ENCODE measurements around the gene PLCXD3.

PLCXD3 gene

DNA sequence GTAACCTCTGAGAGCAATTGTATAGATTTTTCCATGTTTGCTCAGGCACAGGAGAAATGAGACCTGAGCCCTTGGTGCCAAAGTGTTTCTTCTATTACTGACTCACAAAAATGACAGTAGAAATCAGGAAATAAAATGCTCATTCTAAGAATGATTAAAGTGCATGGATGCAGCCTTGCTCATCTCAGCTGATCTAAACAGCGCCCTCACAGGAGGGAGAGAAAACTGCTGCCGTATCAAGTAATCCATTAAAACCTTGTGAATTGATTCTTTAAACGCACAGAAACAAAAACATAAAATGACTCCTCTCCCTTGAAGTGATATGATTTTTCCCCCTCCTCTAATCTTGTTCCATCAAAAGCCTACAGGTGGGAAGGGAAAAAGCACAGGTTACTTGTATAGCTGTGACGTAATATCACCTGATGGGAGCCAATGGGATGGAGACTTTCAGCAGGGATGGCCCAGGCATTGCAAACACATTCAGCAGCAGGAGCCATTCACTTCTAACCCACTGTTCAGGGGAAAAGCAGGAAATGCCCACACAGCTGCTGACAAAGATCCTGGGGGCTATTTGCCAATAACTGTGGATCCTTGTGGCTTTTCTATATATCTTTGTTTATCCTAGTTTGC, 76.7 kb downstream of the PLCXD3 start:
- TF ChIP-seq EP300 (IDR thresholded peaks at IDR 0.05; ENCODE audit: borderline replicate concordance) (no peak), CREB1 (IDR thresholded peaks at IDR 0.05; ENCODE audit: low read depth) (no peak), TCF12 (IDR thresholded peaks at IDR 0.05; ENCODE audit: low read depth) (no peak), NFIC (IDR thresholded peaks at IDR 0.05) (no peak), ZBTB7A (IDR thresholded peaks at IDR 0.05; ENCODE audit: low read depth) (no peak), RAD21 (IDR thresholded peaks at IDR 0.05; ENCODE audit: low read depth) (0 out of 2 replicates have a peak, but pooled peaks have one; percentile 6)
- TF ChIP-seq, protein P1, sequence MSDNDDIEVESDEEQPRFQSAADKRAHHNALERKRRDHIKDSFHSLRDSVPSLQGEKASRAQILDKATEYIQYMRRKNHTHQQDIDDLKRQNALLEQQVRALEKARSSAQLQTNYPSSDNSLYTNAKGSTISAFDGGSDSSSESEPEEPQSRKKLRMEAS (IDR thresholded peaks at IDR 0.05), result no peak

DNA sequence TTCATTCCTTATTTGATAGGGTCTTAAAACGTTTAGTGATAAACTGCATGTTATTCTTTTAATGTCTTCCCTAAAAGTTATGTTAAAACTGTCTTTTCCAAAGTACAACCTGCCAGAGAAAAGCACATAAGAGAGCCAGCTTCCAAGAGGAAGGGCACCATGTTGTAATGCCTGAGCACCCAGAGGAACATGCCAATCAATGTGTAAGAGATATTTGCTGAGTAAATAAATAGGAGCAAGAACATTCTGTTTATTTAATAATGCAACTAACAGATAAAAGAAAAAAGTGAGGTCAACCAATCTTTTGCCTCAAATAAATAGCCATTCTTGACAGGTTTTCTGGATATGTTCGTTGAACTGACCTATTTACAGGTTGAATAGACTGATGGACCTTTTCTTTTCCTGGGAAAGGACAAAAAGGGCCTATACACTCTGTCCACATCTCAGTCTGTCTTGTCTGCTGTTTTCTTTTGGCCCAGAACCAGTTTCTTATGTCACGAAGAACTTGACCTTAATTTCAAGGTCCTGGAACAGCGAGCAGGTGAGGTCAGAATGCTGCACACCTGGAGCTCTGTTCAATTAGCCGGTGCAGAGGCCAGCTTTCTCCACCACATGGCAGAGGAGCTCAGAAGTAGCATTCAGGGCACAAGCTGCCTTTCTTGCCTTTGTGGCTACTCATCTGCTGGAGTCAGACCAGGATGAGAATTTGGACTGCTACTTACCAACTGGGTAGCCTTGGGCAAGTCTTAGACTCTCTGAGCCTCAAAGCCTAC, 77.7 kb downstream of the PLCXD3 start:
- no peak for TF ChIP-seq TAF1 (IDR thresholded peaks at IDR 0.05; ENCODE audit: low read depth)
- no peak for TF ChIP-seq EGR1 (IDR thresholded peaks at IDR 0.05)
- no peak for TF ChIP-seq FOXM1 (IDR thresholded peaks at IDR 0.05; ENCODE audit: borderline replicate concordance, low read depth)
- TF ChIP-seq, protein P1 (IDR thresholded peaks at IDR 0.05), result no peak
- TF ChIP-seq CREB1 (IDR thresholded peaks at IDR 0.05; ENCODE audit: low read depth), result no peak
- TF ChIP-seq YY1 (IDR thresholded peaks at IDR 0.05; ENCODE audit: low read depth), result no peak
- no peak for TF ChIP-seq EP300 (IDR thresholded peaks at IDR 0.05; ENCODE audit: borderline replicate concordance)
- TF ChIP-seq, protein P2, sequence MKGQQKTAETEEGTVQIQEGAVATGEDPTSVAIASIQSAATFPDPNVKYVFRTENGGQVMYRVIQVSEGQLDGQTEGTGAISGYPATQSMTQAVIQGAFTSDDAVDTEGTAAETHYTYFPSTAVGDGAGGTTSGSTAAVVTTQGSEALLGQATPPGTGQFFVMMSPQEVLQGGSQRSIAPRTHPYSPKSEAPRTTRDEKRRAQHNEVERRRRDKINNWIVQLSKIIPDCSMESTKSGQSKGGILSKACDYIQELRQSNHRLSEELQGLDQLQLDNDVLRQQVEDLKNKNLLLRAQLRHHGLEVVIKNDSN (IDR thresholded peaks at IDR 0.05), result no peak
- TF ChIP-seq, protein P3, sequence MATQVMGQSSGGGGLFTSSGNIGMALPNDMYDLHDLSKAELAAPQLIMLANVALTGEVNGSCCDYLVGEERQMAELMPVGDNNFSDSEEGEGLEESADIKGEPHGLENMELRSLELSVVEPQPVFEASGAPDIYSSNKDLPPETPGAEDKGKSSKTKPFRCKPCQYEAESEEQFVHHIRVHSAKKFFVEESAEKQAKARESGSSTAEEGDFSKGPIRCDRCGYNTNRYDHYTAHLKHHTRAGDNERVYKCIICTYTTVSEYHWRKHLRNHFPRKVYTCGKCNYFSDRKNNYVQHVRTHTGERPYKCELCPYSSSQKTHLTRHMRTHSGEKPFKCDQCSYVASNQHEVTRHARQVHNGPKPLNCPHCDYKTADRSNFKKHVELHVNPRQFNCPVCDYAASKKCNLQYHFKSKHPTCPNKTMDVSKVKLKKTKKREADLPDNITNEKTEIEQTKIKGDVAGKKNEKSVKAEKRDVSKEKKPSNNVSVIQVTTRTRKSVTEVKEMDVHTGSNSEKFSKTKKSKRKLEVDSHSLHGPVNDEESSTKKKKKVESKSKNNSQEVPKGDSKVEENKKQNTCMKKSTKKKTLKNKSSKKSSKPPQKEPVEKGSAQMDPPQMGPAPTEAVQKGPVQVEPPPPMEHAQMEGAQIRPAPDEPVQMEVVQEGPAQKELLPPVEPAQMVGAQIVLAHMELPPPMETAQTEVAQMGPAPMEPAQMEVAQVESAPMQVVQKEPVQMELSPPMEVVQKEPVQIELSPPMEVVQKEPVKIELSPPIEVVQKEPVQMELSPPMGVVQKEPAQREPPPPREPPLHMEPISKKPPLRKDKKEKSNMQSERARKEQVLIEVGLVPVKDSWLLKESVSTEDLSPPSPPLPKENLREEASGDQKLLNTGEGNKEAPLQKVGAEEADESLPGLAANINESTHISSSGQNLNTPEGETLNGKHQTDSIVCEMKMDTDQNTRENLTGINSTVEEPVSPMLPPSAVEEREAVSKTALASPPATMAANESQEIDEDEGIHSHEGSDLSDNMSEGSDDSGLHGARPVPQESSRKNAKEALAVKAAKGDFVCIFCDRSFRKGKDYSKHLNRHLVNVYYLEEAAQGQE (IDR thresholded peaks at IDR 0.05; ENCODE audit: low read depth), result no peak
- no peak for TF ChIP-seq TCF12 (IDR thresholded peaks at IDR 0.05; ENCODE audit: low read depth)
- no peak for TF ChIP-seq CEBPB (IDR thresholded peaks at IDR 0.05)
- TF ChIP-seq ZBTB7A (IDR thresholded peaks at IDR 0.05; ENCODE audit: low read depth), result no peak
- TF ChIP-seq RAD21 (IDR thresholded peaks at IDR 0.05; ENCODE audit: low read depth), result no peak
- no peak for TF ChIP-seq TEAD4 (IDR thresholded peaks at IDR 0.05)

DNA sequence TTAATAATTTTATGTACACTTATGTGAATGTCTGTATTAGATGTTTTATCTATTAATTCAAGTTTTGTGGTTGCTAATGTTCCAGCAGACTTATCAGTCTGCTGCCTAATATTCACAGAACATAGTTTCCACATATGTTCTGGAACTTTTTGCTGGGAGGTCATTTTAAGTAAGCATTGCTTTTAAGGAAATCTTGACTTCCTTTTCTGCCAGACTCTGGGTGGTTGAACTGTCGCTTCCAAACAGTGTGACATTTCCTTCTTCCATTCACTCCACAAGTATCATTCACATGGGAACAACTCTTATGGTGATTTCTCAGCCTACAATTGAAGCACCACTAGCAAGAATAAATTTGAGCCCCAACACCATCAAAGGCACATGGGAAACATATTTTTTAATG, 82.9 kb downstream of the PLCXD3 start:
- no peak for TF ChIP-seq CREB1 (IDR thresholded peaks at IDR 0.05; ENCODE audit: low read depth)
- TF ChIP-seq RAD21 (IDR thresholded peaks at IDR 0.05; ENCODE audit: low read depth), result no peak
- TF ChIP-seq, protein P3 (IDR thresholded peaks at IDR 0.05; ENCODE audit: low read depth), result no peak
- TF ChIP-seq, protein P1 (IDR thresholded peaks at IDR 0.05), result no peak
- TF ChIP-seq NFIC (IDR thresholded peaks at IDR 0.05), result no peak
- TF ChIP-seq YY1 (IDR thresholded peaks at IDR 0.05; ENCODE audit: low read depth), result no peak

DNA sequence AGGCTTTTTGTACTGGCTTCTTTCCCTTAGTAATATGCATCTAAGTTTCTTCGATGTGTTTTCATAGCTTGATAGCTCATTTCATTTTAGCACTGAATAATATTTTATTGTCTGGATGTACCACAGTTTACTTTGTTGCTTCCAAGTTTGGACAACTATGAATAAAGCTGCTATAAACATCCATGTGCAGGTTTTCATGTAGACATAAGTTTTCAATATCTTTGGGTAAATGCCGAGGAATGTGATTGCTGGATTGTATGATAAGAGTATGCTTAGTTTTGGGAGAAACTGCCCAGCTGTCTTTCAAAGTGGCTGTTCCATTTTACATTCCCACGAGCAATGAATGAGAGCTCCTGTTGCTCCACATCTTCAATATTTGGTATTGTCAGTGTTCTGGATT, 84.7 kb downstream of the PLCXD3 start:
- TF ChIP-seq, protein P1 (IDR thresholded peaks at IDR 0.05), result no peak
- no peak for TF ChIP-seq TCF12 (IDR thresholded peaks at IDR 0.05; ENCODE audit: low read depth)
- TF ChIP-seq TEAD4 (IDR thresholded peaks at IDR 0.05), result no peak
- no peak for TF ChIP-seq NFIC (IDR thresholded peaks at IDR 0.05)
- TF ChIP-seq, protein P3 (IDR thresholded peaks at IDR 0.05; ENCODE audit: low read depth), result no peak
